Measurements from ENCODE around the gene NEK7.

Gene NEK7

DNA sequence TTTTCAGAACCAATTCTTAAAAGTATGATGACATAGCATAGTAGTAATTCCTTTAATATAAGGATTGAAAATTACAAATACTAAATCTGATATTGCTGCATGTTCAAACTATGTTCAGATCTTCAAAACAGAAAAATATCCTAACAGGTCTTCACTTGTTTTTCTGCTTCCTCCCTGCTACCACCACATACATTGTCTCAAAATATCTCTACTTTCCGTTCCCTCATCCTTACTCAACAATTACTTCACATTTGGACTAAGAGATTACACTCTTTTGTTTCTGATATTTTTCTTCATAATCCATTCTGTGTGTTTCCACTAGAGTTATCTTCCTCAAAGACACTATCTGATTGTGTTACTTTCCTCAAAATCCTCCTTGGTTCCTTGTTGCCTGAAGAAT lies 125.1 kb downstream of the NEK7 start:
- TF ChIP-seq, protein P1, sequence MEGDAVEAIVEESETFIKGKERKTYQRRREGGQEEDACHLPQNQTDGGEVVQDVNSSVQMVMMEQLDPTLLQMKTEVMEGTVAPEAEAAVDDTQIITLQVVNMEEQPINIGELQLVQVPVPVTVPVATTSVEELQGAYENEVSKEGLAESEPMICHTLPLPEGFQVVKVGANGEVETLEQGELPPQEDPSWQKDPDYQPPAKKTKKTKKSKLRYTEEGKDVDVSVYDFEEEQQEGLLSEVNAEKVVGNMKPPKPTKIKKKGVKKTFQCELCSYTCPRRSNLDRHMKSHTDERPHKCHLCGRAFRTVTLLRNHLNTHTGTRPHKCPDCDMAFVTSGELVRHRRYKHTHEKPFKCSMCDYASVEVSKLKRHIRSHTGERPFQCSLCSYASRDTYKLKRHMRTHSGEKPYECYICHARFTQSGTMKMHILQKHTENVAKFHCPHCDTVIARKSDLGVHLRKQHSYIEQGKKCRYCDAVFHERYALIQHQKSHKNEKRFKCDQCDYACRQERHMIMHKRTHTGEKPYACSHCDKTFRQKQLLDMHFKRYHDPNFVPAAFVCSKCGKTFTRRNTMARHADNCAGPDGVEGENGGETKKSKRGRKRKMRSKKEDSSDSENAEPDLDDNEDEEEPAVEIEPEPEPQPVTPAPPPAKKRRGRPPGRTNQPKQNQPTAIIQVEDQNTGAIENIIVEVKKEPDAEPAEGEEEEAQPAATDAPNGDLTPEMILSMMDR (conservative IDR thresholded peaks at IDR 0.05; ENCODE audit: low read depth): no peak
- POLR2A ChIA-PET (ENCODE audit: low non-redundant PET): no interaction called here
- H3K27ac ChIP-seq: no peak overlapping the region
- CTCF ChIA-PET: interaction anchor here (0.7 kb wide), 1 partner anchor 71 kb away, joined by 3 read pairs; no protein-coding TSS in a partner anchor
- DNase-seq (ENCODE audit: low spot score): no peak

DNA sequence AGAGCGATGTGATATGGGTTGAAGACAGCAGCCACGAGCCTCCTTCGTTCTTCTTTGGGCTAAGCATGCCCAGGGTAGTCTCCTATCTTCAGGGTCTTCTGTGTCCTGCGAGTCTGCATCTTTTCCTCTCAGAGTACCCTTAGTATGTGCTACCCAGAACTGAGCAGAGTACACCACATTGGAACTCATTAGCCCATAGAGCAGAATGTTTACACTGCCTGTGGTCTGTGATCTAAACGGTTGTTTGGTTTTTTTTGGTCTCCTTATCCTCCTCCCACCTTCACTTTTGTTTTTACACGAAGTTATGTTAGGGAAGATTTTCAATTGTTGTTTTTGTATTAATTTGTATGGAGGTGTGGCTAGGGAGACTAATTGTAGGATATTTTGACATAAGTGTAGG lies 126.4 kb downstream of the NEK7 start:
- POLR2A ChIA-PET (ENCODE audit: low non-redundant PET): no interaction called here
- TF ChIP-seq, protein P1 (conservative IDR thresholded peaks at IDR 0.05; ENCODE audit: low read depth): no peak

DNA sequence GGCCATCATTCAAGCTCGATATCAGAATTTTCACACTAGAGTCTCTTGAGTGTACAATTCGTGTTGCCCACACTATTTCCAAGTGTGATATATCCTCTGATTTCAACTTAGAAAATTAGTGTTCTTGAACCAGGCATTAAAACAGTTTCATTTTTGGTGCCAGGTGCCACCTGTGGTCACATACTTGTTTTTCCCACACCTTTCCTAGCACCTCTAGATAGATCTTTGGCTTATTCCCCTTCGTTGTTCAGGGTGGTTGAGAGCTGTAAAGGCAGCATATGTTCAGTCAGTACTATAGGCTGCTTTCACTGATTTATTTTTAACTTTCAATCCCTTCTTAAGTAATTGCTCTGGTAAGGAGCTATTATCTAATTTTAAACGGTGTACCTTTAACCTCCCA lies 131.1 kb downstream of the NEK7 start:
- TF ChIP-seq, protein P1 (conservative IDR thresholded peaks at IDR 0.05; ENCODE audit: low read depth): no peak
- no peak overlapping the region for H3K27ac ChIP-seq
- no peak for DNase-seq (ENCODE audit: low spot score)
- ChIA-PET POLR2A (ENCODE audit: low non-redundant PET) (no interaction called here), CTCF (interaction anchor here (0.6 to 0.9 kb wide), 3 partner anchors 10 to 933 kb away, joined by 3 read pairs; no protein-coding TSS in a partner anchor)

More for the DNA sequence above, 126.4 kb downstream of the NEK7 start:
- no peak overlapping the region for H3K27ac ChIP-seq
- CTCF ChIA-PET: interaction anchor here (0.6 to 0.7 kb wide), 2 partner anchors 21 to 208 kb away, joined by 5 read pairs; no protein-coding TSS in a partner anchor
- DNase-seq (ENCODE audit: low spot score): no peak

DNA sequence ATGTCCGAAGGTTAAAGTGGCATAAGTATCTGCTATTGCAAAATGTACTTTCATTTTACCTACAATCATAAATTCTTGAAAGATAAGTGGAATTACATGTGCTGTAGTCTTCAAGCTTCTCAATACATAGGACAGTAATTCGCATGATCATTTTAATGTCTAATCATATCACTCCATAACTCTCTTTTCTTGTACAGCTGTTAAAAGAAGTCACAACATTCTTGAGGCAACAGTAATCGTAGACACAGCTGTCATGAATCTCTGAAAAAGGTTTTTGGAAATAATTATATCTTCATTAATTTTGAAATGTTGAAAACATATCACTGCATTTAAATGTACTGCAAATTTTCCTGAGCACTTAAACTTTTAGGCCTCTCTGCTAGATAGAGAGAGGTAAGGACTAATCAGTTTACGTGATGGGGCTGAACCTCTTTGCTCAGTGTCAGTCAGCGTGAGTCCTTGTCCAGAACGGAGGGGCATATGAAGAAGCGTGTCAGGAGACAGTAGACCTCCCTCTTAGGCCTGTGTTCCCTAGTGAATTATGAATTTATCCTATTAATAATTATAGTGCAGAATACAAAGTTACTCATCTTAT lies 133.4 kb downstream of the NEK7 start:
- H3K27ac ChIP-seq: no peak overlapping the region
- no peak for DNase-seq (ENCODE audit: low spot score)
- ChIA-PET CTCF (interaction anchor here (0.7 kb wide), 1 partner anchor 51 kb away, joined by 3 read pairs; no protein-coding TSS in a partner anchor), POLR2A (ENCODE audit: low non-redundant PET) (no interaction called here)
- TF ChIP-seq, protein P1 (conservative IDR thresholded peaks at IDR 0.05; ENCODE audit: low read depth): no peak

DNA sequence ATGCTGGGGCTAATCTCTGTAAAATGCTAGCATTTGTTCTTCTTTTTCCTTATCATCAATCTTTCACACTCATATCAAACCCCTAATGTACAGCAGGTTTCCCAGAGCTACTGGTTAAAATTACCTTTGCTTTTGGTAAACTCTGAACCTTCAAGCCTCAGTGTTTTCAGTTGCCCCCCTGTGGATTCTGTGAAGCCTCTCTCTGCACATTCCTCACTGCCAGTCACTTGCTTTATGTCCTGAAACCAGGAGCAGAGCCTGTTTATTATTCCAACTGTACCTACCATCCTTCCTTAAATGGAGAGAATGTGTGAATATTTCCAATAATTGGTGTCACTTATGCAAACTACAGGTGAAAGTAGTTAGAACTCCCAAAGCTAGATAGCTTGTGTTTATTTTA lies 134.2 kb downstream of the NEK7 start:
- no peak for DNase-seq (ENCODE audit: low spot score)
- ChIA-PET POLR2A (ENCODE audit: low non-redundant PET) (no interaction called here), CTCF (interaction anchor here (0.7 kb wide), 1 partner anchor 923 kb away, joined by 3 read pairs; no protein-coding TSS in a partner anchor)

DNA sequence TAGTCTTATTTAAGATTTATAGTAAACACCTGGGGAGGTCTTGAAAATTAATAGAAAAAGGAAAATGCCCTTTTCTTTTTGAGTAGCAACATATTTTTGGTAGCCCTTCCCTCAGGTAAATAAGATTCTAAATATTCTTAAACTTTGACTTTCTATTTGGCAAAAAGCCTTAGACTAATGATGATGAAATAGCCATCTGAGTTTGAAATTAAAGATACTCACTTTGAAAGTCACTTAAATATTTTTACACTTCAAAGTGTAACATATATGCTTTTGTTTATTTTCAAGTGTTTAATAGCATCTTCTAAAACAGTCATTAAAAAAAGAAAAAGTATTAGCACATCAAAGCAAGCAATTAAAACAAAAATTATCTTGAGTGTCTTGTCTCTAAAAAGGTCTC lies 135.1 kb downstream of the NEK7 start:
- CTCF ChIA-PET: no interaction called here
- no peak overlapping the region for H3K27ac ChIP-seq
- POLR2A ChIA-PET (ENCODE audit: low non-redundant PET): no interaction called here
- DNase-seq (ENCODE audit: low spot score): no peak
- TF ChIP-seq, protein P1 (conservative IDR thresholded peaks at IDR 0.05; ENCODE audit: low read depth): no peak

More for the DNA sequence above, 134.2 kb downstream of the NEK7 start:
- no peak overlapping the region for H3K27ac ChIP-seq
- TF ChIP-seq, protein P1 (conservative IDR thresholded peaks at IDR 0.05; ENCODE audit: low read depth): no peak

All from RWPE1 (cell line).